D721Med (cell line): Measurements from ENCODE around the gene SULT4A1.

Experiments
- DNase-seq: peaks from one replicate; pipeline ENCODE4 v3.0.0; 2011; ENCODE audit warnings: low spot score; ENCODE audit not compliant: insufficient read length
- FAIRE-seq: peaks from 2 replicates; lab custom pipeline; 2011; peaks lifted over from hg19 to GRCh38; lab: Jason Lieb, UNC
- TF ChIP-seq, protein P1 (sequence below): IDR thresholded peaks from 2 replicates; pipeline ENCODE4 v1.5.1; 2012; ENCODE audit warnings: mild to moderate bottlenecking, control low read depth; ENCODE audit not compliant: insufficient read depth; ENCODE audit errors: missing control alignments

Gene SULT4A1

DNA sequence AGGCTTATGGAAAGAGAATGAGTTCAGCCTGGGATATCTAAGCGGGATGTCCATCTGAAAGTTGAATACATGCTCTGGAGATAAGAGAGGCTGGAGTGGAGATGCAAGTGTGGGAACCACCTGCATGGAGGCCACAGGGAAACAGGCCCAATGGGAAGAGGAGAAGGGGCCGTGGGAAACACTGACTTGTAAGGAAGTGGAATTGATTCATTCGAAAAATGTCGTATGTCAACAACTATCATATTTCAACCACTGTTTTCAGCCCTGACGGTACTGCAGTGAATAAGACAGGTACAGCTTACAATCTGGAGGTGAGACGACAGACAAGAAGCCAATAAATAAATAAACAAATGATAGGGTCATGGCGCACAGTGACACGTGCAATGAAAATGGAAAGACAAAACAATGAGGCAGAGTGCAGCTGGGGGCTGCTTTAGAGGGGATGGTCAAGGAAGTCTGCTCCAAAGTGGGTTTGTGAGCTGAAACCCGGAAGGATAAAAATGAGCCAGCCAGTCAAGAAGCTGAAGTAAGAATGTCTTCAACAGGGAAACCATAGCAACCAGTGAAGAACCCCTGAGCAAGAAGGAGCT lies 86.1 kb downstream of the SULT4A1 start:
- no peak for FAIRE-seq
- TF ChIP-seq, protein P1, sequence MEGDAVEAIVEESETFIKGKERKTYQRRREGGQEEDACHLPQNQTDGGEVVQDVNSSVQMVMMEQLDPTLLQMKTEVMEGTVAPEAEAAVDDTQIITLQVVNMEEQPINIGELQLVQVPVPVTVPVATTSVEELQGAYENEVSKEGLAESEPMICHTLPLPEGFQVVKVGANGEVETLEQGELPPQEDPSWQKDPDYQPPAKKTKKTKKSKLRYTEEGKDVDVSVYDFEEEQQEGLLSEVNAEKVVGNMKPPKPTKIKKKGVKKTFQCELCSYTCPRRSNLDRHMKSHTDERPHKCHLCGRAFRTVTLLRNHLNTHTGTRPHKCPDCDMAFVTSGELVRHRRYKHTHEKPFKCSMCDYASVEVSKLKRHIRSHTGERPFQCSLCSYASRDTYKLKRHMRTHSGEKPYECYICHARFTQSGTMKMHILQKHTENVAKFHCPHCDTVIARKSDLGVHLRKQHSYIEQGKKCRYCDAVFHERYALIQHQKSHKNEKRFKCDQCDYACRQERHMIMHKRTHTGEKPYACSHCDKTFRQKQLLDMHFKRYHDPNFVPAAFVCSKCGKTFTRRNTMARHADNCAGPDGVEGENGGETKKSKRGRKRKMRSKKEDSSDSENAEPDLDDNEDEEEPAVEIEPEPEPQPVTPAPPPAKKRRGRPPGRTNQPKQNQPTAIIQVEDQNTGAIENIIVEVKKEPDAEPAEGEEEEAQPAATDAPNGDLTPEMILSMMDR = no peak
- no peak for DNase-seq
